T-helper 1 cell (primary cell): ENCODE measurements around the gene TAB2.
"Not testable (repeated sequence)": the region's sequence is repeated elsewhere in the genome, so short reads cannot be mapped to it uniquely, and the experiment has no call there.

Experiments used
- DNase-seq, 5 donors: peaks; one replicate each; pipeline ENCODE4 v3.0.0-alpha.2; 2012 to 2020

The TAB2 gene

DNA sequence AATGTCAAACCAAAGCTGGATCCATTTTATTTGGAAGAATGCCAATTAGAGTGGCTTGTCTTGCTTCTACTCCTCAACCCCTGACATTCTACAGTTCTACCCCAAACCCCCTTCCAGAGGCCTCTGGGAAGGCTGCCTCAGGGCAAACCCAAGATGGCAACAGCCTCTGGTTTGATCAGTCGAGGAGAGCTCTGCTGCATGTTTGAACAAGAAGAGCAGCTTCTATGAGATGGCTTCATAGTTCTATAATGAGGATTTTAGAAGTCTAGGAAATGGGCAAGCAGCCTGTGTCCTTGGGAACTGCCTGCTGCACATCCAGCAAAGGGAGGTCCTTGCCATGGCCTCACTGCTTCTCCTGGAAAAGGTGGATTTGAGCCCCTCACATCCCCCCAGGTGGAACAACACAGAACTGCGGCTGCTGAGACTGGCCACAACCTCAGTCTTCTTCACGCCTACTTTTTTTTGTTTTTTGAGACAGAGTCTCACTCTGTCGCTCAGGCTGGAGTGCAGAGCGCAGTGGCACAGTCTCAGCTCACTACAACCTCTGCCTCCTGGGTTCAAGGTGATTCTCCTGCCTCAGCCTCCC is 129.4 kb downstream of the TAB2 start:
- DNase-seq, result no peak

DNA sequence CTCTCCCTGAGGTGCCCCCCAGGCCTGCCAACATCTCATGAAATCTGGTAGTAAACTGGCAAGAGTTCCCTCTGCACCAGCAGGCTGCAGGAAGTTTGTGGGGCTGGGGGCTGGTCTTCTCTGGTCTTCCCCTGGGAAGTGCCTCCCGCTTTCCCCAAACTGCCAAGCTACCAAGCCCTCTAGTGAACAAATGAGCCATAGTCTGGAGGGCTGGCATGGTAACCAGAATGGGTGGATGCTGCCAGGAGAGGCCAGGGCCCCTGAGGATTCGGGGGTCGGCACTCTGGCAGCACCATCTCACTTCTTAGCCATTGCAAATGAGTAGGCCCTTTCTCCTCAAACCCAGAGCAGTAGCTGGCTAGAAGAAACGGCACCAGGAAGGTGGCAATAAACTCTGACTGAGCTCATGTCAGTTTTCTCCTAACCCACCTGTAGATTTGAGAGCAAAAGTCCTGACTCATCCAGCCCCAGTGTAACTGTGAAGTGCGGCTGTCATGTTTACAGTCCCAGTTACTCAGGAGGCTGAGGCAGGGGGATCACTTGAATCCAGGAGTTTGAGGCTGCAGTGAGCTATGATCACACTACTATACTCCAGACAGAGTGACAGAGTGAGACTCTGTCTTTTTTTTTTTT is 131.4 kb downstream of the TAB2 start:
- no peak for DNase-seq

DNA sequence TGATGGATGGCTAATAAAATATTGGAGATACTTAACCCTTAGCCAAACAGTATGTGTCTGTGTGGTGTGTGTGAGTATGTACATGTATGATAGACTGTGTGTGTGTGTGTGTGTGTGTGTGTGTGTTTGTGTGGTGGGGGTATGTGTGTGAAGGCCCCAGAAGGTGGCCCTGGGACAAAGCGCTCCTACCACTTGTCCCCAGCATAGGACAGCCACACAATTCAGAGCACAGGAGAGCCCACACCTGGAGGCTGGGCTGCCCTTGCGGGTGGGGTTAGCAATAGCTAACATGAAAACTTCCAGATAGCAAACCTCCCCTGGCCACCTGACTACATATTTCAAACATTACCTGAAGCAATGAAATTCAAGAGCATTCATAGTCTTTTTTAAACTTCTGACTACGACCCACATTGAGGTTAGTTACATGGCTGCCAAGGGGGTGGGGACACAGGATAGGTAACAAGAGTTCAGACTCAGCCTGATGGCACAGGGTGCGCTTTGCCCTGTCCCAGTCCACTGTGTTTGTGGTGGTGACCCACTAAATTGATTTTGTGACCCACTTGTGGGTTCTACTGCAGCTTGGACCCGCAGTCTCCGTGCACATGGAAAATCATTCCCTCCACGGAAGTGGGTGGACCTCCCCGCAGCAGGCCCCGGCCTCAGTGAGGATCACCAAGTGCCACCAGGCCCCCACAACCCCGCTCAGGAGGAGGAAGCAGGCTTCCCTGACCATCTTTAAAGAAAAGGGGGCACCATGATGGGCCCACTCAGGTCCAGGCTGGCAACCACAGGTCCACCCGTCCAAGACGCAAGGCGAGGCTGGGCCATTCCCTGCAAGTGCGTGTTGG is 132.5 kb downstream of the TAB2 start:
- DNase-seq, result no peak

DNA sequence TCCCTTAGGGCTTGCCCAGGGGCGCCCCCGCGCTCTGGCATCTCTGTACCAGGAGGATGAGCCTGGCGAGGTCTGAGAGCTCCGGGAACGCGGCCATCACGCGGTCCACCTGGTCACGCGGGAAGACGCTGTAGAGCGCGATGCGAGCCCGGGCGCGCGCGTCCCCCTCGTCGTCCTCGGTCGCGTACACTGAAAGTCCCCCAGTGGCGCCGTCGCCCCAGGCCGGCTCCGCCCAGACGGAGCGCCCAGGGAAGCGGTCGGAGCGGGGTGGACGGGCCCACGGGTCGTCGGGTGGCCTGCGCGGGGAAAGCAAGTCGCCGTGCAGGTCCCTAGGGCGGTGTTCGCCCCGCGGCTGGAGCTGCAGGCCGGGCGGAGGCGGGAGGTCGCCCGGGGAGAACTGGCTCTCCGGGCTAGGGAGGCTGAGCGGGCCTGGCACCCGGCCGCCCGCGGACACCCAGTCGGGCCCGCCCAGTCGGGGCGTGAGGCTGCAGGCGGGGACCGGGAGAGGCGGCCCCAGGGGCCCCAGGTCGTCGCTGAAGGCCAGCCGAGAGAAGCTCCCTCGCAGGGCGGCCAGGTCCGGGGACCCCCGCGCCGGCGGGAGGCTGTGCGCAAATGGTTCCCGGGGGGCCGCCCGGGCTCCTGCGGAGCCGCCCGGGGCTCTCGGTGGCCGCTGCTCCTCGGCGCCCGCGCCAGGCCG is 133.3 kb downstream of the TAB2 start:
- DNase-seq, result no peak

DNA sequence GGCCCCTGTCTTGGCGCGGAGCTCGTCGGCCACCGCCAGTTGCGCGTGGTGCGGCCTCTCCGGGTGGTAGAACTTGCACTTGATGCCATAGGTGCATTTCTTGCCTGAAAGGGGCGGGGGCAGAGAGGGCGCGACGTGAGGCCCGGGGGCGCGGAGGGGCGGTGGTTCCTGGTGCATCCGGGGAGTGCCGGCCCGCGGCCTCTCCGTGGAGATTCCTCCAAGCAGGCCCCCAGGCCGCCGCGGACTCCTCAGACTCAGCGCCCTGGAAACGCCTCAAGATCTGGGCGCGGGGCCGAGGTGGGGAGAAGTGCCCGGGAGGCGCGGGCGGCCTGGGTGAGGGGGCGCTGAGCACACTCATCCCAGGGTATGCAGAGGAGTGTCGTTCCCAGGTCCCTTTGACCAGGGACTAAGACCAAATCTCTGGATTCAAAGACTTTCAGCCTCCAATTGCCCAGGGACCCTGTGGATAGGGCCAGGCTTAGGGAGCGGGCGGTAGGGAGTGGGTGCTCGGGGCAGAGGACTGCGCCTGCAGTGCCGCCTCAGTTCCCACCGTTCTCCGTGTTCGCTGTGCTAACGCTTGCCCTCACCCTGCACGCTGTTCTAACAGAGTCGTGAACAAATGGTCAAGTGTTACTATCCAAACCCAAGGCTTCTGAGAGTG is 134.0 kb downstream of the TAB2 start:
- no peak for DNase-seq

DNA sequence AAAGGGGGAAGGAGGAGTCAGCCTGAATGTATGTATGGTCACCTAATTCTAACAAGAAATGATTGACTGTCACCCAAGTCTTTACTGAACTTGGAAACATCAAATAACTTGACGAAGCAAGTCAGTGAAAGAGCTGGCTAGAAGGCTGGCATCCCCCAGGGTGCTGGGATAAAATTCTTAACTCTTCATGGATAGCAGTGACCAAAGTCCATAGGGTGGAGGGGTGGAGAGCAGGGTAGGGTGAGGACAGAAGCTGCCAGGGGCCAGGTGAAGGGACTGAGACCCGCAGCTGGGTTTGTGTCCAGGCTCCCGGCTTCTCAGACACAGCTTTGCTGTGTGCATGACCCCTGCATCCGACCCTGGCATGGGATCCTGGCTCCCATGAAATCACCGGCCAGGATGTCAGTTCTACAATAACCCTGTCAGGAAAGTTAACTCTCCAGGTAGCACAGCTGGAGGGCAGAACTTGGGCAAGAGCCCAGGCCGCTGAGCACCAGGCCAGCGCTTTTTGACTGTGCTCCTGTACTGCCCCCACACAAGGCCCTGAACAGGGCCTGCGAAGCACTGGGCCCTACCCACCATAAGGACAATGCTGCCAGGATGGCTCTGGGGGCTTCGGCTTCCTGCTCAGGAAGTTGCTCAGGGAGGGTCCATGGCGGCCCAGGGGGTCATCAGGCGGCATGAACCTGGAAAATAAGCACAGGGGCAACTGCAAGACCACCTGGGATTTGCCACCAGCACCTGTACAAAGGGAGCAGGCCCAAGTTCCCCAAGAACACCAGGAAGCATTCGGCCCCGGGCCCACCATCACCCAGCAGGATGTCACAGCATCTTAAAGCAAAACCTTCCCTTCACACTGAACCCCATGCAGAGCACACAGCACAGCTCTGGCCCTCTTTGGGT is 134.8 kb downstream of the TAB2 start:
- DNase-seq, result no peak

DNA sequence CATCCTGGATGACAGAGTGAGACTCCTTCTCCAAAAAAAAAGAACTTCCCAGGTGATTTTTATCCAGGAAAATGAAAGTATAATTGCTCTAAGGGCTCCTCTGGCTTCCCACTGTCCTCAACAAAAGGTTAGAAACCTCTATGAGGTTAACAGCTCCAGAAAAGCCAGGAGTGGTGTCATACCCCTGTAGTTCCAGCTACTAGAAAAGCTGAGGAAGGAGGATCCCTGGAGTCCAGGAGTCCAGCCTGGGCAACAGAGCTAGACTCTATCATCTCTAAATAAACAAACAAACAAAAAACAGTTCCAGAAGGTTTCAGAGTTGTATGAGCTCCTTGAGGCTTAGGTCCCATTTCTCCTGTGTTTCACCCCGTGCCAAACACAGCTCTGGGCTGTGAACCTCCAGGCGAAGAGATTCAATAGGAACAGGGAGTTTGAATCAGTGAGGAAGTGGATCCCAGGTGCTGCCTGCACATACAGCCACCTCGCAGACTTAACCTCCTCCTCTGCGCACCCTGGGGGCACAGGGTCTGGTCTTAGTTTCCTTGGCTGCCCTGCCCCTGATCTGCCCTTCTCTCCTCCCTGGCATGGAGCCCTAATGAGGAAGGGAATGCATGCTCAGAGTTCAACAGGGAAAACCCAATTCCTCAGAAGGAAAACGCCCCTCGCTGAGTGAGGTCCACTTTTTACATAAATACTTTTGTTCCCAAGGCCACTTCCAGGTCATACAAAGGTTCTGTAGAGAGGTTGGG is 136.3 kb downstream of the TAB2 start:
- no peak for DNase-seq

DNA sequence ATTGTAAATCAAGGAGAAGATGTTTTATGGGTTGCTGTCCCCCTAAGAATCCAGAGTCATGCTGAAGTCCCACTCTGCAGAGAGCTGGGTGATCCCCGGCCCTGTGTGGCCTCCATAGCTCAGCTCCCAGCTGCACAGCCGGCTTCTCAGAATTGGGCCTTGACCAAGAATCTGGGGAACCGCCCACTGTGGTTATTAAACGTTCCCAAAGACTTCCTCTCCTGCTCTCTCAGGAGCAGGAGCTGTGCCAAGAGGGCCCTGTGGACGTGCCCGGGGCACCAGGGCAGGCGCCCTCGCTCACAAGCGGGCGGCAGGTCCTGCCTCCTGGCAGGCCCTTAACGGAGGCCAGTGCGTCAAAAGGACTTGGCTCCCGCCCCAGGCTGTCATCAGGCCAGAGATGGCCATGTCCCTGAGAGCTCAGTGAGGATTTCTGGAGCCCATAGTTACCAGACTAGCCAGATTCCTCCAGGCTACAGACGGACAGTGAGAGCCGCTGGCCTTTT is 136.9 kb downstream of the TAB2 start:
- no peak for DNase-seq

DNA sequence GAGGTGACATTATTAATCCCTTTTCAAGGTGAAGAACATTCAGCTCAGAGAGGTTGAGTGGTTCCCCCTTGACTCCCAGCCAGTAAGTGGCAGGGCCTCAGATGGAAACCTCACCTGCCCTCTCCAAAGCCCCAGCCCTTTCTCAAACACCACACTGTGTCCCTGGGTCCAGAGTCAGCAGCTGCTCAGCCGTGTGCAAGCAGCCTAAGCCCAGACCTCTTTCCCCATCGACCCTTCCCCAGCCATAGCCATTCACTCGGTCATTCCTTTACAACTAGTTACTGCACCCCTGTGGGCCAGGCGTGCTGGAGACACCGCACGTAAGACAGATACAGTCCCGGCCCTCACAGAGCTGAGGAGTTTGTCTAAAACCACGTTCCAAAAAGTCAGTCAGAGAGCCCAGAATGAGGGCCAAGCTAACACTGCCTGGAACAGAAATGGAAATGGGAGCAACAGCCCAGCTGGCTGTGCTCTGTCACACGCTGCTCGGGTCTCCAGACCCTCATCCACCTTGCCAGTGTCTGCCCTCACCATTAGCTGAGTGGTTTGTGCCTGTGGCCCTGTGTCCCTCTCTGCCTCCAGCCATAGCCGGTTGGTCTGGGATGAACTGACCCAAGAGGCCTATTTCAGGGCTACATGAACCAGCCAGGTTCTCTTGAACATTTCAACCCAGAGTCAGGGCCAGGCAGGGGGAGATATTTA is 137.7 kb downstream of the TAB2 start:
- DNase-seq, result no peak

DNA sequence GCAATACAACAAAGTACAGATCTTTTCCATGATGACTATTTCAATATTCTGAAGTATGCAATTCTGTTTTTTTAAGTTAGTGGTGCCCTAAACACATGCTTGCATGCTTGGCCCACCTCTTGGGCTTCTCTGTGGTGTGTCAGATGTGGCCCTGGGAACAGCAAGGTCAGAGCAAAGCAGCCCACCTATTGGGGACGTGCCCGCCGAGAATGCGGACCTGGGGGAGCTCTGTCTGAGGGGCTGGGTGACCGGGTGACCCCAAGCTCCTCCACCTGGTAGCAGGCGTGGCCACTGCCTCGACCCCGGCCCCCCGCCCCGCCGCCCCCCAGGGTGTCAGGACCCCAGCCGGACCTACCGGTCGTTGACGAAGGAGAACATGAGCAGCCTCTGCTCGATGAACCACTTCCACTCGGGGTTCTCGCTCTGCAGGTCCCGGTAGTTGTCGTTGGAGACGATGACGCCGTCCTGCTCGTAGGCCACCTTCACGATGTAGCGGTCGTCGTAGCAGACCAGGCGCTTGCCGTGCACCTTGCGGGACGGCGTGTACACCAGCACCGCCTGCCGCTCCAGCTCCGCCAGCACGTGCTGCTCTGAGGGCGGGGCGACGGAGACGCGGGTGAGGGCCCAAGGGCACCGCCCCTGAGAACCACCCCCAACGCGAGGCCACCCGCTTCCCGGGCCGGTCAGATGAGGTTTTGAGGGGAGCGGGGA is 139.0 kb downstream of the TAB2 start:
- no peak for DNase-seq

DNA sequence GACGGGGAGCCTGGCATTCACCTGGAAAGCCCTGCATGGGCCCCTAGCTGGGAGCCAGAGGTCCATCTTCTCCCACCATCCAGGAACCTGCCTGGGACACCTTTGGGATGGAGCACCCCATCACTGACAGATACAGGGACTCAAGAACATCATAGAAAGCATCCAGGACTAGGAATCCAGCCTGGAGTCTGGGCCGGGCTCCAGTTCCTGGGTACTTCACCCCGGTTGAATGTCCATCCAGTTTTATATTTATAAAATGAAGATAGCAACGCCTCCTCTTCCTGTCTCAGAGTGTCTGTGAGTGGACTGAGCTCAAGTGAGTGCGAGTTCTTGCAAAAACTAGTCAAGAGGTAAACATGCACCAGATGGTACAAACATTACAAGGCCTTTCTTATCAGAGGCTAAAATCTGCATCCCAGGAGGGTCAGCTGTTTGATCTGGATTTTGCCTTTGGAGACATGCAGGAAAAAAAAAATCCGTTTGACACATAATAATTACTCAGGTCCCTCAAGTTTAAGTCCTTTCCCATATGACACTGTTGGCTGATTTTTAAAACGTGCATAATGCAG is 139.9 kb downstream of the TAB2 start:
- DNase-seq, result no peak

DNA sequence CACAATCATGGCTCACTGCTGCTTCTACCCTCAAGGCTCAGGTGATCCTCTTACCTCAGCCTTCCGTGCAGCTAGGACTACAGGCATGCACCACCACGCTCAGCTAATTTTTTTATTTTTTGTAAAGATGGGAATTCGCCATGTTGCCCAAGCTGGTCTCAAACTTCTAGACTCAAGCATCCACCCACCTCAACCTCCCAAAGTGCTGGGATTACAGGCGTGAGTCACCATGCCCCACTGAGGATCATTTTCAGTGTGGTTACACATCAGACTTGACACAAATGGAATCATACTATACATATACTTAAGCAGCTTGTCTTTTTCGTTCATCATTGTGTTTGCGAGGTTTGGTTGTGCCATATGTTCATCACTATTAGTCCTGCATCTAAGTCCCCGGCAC is 140.7 kb downstream of the TAB2 start:
- no peak for DNase-seq

DNA sequence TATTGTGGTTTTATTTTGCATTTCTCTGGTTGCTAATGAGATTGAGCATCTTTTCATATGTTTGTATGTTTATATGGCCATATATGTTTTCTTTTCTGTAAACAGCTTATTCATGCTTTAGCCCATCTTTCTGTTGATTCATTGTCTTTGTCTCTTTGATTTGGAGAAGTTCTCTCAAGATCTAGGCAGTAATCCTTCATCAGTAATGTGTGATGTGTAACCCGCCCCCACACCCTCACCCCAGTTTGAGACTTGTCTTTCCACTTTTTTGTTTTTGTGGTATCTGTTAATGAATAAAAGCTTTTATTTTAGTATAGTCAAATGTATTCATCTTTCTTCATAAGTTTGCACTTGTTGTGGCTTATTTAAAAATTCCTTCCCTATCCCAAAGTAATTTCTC is 141.3 kb downstream of the TAB2 start:
- DNase-seq, result no peak

DNA sequence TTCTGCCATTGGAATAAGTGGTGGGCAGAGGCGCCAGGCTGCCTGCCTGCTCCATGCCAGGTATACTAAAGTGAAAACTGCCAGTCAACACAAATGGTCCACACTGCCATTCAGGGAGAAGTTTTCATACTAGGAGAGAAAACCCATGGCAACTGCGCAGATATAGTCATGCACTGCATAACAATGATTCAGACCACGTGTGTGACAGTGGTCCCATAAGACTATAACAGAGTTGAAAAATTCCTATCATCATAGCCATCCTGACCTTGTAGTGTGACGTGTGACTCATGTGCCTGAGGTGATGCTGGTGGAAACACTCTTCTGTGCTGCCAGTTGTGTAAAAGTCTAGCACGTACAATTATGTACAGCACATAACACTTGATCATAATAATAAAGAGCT is 142.2 kb downstream of the TAB2 start:
- no peak for DNase-seq

DNA sequence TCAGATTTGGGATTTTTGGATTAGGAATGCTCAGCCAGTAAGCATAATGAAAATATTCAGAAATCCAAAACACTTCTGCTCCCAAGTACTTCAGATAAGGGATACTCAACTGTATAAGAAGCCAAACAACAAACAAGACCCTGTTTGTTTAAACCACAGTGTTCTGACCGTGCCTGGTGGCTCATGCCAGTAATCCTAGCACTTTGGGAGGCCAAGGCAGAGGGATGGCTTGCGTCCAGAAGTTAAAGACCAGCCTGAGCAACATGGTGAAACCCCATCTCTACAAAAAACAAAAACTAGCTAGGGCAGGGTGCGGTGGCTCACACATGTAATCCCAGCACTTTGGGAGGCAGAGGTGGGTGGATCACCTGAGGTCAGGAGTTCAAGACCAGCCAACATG is 142.7 kb downstream of the TAB2 start:
- DNase-seq, result not testable (repeated sequence)
